GM23338 (cell line): ENCODE results near the gene CLNK. TPM values are rescaled to one million over a fixed set of nuclear protein-coding genes. Genes with fewer than 3 reads are reported as not detected.

Source experiments
- ATAC-seq: fragments of 200-7000 bp; cut with Tn5 transposase; 3 replicates; pipeline ENCODE4 v1.9.1; 2020
- DNase-seq: peaks from one replicate; pipeline ENCODE4 v3.0.0-alpha.2; 2015; ENCODE audit warnings: low spot score
- H2AFZ ChIP-seq: fragments of 200-600 bp; sonication (generic); 2 replicates; pipeline ENCODE4 v1.8.0; 2016; ENCODE audit warnings: antibody characterized with exemption, mild to moderate bottlenecking, moderate library complexity
- H3F3A ChIP-seq: fragments of 200-600 bp; sonication (generic); replicated peaks from 2 replicates; pipeline ENCODE4 v1.8.0; 2017; ENCODE audit warnings: antibody characterized with exemption, mixed run types, low read depth
- H3K27ac ChIP-seq: fragments of 200-600 bp; sonication (generic); 2 replicates; pipeline ENCODE4 v1.6.1; 2016; ENCODE audit warnings: low read depth
- H3K27me3 ChIP-seq: fragments of 200-600 bp; sonication (generic); 2 replicates; pipeline ENCODE4 v1.8.0; 2016; ENCODE audit warnings: mild to moderate bottlenecking, mixed run types, moderate library complexity; ENCODE audit not compliant: insufficient read depth
- H3K36me3 ChIP-seq: fragments of 200-600 bp; sonication (generic); 2 replicates; pipeline ENCODE4 v1.8.0; 2016; ENCODE audit warnings: mild to moderate bottlenecking; ENCODE audit not compliant: insufficient read depth
- H3K4me1 ChIP-seq: fragments of 200-600 bp; sonication (generic); 2 replicates; pipeline ENCODE4 v1.8.0; 2016; ENCODE audit warnings: mild to moderate bottlenecking, moderate library complexity; ENCODE audit not compliant: insufficient read depth
- H3K4me2 ChIP-seq: fragments of 200-600 bp; sonication (generic); 2 replicates; pipeline ENCODE4 v1.7.1; 2017; ENCODE audit warnings: mixed run types
- H3K4me3 ChIP-seq: fragments of 200-600 bp; sonication (generic); 2 replicates; pipeline ENCODE4 v1.6.1; 2016; ENCODE audit warnings: mixed run types
- H3K79me2 ChIP-seq: fragments of 200-600 bp; sonication (generic); replicated peaks from 2 replicates; pipeline ENCODE4 v1.8.0; 2017; ENCODE audit warnings: mild to moderate bottlenecking; ENCODE audit not compliant: insufficient read depth
- H3K9me2 ChIP-seq: fragments of 200-600 bp; sonication (generic); 2 replicates; pipeline ENCODE4 v1.8.0; 2017; ENCODE audit not compliant: insufficient read depth
- H4K20me1 ChIP-seq: fragments of 200-600 bp; sonication (generic); replicated peaks from 2 replicates; pipeline ENCODE4 v1.8.0; 2017; ENCODE audit warnings: mild to moderate bottlenecking; ENCODE audit not compliant: insufficient read depth
- H3K27ac Mint-ChIP-seq: 2 replicates; pipeline ENCODE4 v1.8.0; 2020; ENCODE audit warnings: inconsistent platforms, mild to moderate bottlenecking, moderate library complexity, mixed read lengths
- H3K27me3 Mint-ChIP-seq: 3 replicates; pipeline ENCODE4 v1.8.0; 2022; ENCODE audit warnings: low read depth, mild to moderate bottlenecking, moderate library complexity, mixed read lengths, inconsistent platforms; ENCODE audit not compliant: insufficient read depth, poor library complexity
- H3K36me3 Mint-ChIP-seq: 3 replicates; pipeline ENCODE4 v1.8.0; 2021; ENCODE audit warnings: low read depth, mild to moderate bottlenecking, inconsistent platforms, moderate library complexity, mixed read lengths
- H3K4me1 Mint-ChIP-seq: 3 replicates; pipeline ENCODE4 v1.8.0; 2020; ENCODE audit warnings: mild to moderate bottlenecking, inconsistent platforms, mixed read lengths
- H3K4me3 Mint-ChIP-seq: 3 replicates; pipeline ENCODE4 v1.8.0; 2021; ENCODE audit warnings: moderate library complexity, mild to moderate bottlenecking, inconsistent platforms, mixed read lengths
- H3K9me3 Mint-ChIP-seq: 3 replicates; pipeline ENCODE4 v1.8.0; 2020; ENCODE audit warnings: moderate library complexity, mild to moderate bottlenecking, inconsistent platforms, mixed read lengths
- CREB1 ChIP-seq: fragments of 250-450 bp; sonication (Bioruptor Pico); IDR thresholded peaks from 2 replicates; pipeline ENCODE4 v1.5.0; 2020; ENCODE audit warnings: low read depth, mild to moderate bottlenecking, moderate library complexity
- ETS1 ChIP-seq: IDR thresholded peaks from 2 replicates; pipeline ENCODE4 v1.6.1; 2016; ENCODE audit warnings: antibody characterized with exemption
- EZH2 ChIP-seq: fragments of 200-600 bp; sonication (generic); IDR thresholded peaks from one replicate; pipeline ENCODE4 v1.8.0; 2017; ENCODE audit warnings: antibody characterized with exemption, mild to moderate bottlenecking, low read depth; ENCODE audit not compliant: unreplicated experiment
- EZH2phosphoT487 ChIP-seq: fragments of 200-600 bp; sonication (generic); IDR thresholded peaks from one replicate; pipeline ENCODE4 v1.8.1; 2018; ENCODE audit warnings: antibody characterized with exemption; ENCODE audit not compliant: unreplicated experiment
- JUNB ChIP-seq: IDR thresholded peaks from one replicate; pipeline ENCODE4 v1.6.1; 2016; ENCODE audit warnings: antibody characterized with exemption; ENCODE audit not compliant: unreplicated experiment
- NANOG ChIP-seq: IDR thresholded peaks from 2 replicates; pipeline ENCODE4 v1.6.1; 2016; ENCODE audit warnings: antibody characterized with exemption, borderline replicate concordance
- POLR2AphosphoS5 ChIP-seq: IDR thresholded peaks from 2 replicates; pipeline ENCODE4 v1.6.1; 2016; ENCODE audit warnings: antibody characterized with exemption, low read depth
- STAT1 ChIP-seq: IDR thresholded peaks from one replicate; pipeline ENCODE4 v1.6.1; 2016; ENCODE audit warnings: antibody characterized with exemption; ENCODE audit not compliant: unreplicated experiment
- ZNF114 ChIP-seq: fragments of 250-450 bp; sonication (Bioruptor Pico); IDR thresholded peaks from 2 replicates; pipeline ENCODE4 v1.5.0; 2020; ENCODE audit warnings: mild to moderate bottlenecking, moderate library complexity
- ZNF331 ChIP-seq: fragments of 250-450 bp; sonication (Bioruptor Pico); IDR thresholded peaks from 2 replicates; pipeline ENCODE4 v1.5.0; 2020; ENCODE audit warnings: low read depth, mild to moderate bottlenecking, moderate library complexity
- polyA plus RNA-seq: library from polyadenylated mRNA; unstranded; fragments of >200 nt; fragmentation: Nextera tagmentation; extraction: Ambion mirVana; gene quantifications from 2 replicates; pipeline ENCODE4 v1.2.1, GENCODE V29; 2016
- total RNA-seq: library from RNA; depleted of rRNA; stranded (reverse); fragments of >200 nt; shearing (Covaris generic); gene quantifications from 2 replicates; pipeline ENCODE4 v1.2.3, GENCODE V29; 2014
- TF ChIP-seq, protein P1 (sequence below): fragments of 250-450 bp; sonication (Bioruptor Pico); IDR thresholded peaks from 2 replicates; pipeline ENCODE4 v1.5.0; 2020; ENCODE audit warnings: mild to moderate bottlenecking, moderate library complexity
- TF ChIP-seq, protein P2 (sequence below): IDR thresholded peaks from one replicate; pipeline ENCODE4 v1.6.1; 2018; ENCODE audit warnings: antibody characterized with exemption; ENCODE audit not compliant: unreplicated experiment

Gene CLNK
- total and polyA plus RNA-seq, 2 experiments from 2014 or later: not detected

GRCh38 chr4:10576236-10576635, 108.3 kb downstream of the CLNK start:
- Mint-ChIP-seq H3K4me1 (peaks cover 33% of the 10 kb centered on the region), H3K4me3 (no peak overlapping the region), H3K9me3 (no peaks in the 10 kb centered on the region), H3K27ac (no peak overlapping the region), H3K36me3 (no peaks in the 10 kb centered on the region), H3K27me3 (peaks cover 4% of the 10 kb centered on the region)
- DNase-seq (no peak), ATAC-seq (no peak)
- no peaks in the 10 kb centered on the region for H3K36me3 ChIP-seq
- no peak overlapping the region for H3K4me3 ChIP-seq
- H3K79me2 ChIP-seq: no peaks in the 10 kb centered on the region
- no peaks in the 10 kb centered on the region for H3F3A ChIP-seq
- peaks cover 11% of the 10 kb centered on the region for H3K9me2 ChIP-seq
- H3K27me3 ChIP-seq: no peaks in the 10 kb centered on the region
- H3K27ac ChIP-seq: no peak overlapping the region
- H2AFZ ChIP-seq: no peak overlapping the region
- H4K20me1 ChIP-seq: no peaks in the 10 kb centered on the region
- H3K4me1 ChIP-seq: peaks cover 21% of the 10 kb centered on the region; the same call in 1 of the 2 replicates
- no peak for TF ChIP-seq STAT1
- no peak for TF ChIP-seq EZH2
- H3K4me2 ChIP-seq: no peak overlapping the region

GRCh38 chr4:10575414-10575813, 109.2 kb downstream of the CLNK start:
- ATAC-seq (no peak), DNase-seq (no peak)
- Histone ChIP-seq H3K4me3 (no peak overlapping the region), H3K4me2 (no peak overlapping the region), H3K36me3 (no peaks in the 10 kb centered on the region), H2AFZ (no peak overlapping the region), H3K9me2 (peaks cover 11% of the 10 kb centered on the region), H3F3A (no peaks in the 10 kb centered on the region), H3K27me3 (no peaks in the 10 kb centered on the region), H3K4me1 (peaks cover 21% of the 10 kb centered on the region; the same call in 1 of the 2 replicates), H3K27ac (no peak overlapping the region), H3K79me2 (no peaks in the 10 kb centered on the region), H4K20me1 (no peaks in the 10 kb centered on the region)
- TF ChIP-seq POLR2AphosphoS5: no peak
- TF ChIP-seq STAT1: no peak
- TF ChIP-seq ETS1: no peak
- TF ChIP-seq EZH2phosphoT487: no peak
- TF ChIP-seq NANOG: no peak
- TF ChIP-seq, protein P1, sequence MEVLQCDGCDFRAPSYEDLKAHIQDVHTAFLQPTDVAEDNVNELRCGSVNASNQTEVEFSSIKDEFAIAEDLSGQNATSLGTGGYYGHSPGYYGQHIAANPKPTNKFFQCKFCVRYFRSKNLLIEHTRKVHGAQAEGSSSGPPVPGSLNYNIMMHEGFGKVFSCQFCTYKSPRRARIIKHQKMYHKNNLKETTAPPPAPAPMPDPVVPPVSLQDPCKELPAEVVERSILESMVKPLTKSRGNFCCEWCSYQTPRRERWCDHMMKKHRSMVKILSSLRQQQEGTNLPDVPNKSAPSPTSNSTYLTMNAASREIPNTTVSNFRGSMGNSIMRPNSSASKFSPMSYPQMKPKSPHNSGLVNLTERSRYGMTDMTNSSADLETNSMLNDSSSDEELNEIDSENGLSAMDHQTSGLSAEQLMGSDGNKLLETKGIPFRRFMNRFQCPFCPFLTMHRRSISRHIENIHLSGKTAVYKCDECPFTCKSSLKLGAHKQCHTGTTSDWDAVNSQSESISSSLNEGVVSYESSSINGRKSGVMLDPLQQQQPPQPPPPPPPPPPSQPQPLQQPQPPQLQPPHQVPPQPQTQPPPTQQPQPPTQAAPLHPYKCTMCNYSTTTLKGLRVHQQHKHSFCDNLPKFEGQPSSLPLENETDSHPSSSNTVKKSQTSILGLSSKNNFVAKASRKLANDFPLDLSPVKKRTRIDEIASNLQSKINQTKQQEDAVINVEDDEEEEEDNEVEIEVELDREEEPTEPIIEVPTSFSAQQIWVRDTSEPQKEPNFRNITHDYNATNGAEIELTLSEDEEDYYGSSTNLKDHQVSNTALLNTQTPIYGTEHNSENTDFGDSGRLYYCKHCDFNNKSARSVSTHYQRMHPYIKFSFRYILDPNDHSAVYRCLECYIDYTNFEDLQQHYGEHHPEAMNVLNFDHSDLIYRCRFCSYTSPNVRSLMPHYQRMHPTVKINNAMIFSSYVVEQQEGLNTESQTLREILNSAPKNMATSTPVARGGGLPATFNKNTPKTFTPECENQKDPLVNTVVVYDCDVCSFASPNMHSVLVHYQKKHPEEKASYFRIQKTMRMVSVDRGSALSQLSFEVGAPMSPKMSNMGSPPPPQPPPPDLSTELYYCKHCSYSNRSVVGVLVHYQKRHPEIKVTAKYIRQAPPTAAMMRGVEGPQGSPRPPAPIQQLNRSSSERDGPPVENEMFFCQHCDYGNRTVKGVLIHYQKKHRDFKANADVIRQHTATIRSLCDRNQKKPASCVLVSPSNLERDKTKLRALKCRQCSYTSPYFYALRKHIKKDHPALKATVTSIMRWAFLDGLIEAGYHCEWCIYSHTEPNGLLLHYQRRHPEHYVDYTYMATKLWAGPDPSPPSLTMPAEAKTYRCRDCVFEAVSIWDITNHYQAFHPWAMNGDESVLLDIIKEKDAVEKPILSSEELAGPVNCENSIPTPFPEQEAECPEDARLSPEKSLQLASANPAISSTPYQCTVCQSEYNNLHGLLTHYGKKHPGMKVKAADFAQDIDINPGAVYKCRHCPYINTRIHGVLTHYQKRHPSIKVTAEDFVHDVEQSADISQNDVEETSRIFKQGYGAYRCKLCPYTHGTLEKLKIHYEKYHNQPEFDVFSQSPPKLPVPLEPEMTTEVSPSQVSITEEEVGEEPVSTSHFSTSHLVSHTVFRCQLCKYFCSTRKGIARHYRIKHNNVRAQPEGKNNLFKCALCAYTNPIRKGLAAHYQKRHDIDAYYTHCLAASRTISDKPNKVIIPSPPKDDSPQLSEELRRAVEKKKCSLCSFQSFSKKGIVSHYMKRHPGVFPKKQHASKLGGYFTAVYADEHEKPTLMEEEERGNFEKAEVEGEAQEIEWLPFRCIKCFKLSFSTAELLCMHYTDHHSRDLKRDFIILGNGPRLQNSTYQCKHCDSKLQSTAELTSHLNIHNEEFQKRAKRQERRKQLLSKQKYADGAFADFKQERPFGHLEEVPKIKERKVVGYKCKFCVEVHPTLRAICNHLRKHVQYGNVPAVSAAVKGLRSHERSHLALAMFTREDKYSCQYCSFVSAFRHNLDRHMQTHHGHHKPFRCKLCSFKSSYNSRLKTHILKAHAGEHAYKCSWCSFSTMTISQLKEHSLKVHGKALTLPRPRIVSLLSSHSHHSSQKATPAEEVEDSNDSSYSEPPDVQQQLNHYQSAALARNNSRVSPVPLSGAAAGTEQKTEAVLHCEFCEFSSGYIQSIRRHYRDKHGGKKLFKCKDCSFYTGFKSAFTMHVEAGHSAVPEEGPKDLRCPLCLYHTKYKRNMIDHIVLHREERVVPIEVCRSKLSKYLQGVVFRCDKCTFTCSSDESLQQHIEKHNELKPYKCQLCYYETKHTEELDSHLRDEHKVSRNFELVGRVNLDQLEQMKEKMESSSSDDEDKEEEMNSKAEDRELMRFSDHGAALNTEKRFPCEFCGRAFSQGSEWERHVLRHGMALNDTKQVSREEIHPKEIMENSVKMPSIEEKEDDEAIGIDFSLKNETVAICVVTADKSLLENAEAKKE (CRISPR knock-in tag): no peak
- no peak for TF ChIP-seq ZNF114 (CRISPR knock-in tag)
- no peak for TF ChIP-seq CREB1 (CRISPR knock-in tag)
- TF ChIP-seq, protein P2, sequence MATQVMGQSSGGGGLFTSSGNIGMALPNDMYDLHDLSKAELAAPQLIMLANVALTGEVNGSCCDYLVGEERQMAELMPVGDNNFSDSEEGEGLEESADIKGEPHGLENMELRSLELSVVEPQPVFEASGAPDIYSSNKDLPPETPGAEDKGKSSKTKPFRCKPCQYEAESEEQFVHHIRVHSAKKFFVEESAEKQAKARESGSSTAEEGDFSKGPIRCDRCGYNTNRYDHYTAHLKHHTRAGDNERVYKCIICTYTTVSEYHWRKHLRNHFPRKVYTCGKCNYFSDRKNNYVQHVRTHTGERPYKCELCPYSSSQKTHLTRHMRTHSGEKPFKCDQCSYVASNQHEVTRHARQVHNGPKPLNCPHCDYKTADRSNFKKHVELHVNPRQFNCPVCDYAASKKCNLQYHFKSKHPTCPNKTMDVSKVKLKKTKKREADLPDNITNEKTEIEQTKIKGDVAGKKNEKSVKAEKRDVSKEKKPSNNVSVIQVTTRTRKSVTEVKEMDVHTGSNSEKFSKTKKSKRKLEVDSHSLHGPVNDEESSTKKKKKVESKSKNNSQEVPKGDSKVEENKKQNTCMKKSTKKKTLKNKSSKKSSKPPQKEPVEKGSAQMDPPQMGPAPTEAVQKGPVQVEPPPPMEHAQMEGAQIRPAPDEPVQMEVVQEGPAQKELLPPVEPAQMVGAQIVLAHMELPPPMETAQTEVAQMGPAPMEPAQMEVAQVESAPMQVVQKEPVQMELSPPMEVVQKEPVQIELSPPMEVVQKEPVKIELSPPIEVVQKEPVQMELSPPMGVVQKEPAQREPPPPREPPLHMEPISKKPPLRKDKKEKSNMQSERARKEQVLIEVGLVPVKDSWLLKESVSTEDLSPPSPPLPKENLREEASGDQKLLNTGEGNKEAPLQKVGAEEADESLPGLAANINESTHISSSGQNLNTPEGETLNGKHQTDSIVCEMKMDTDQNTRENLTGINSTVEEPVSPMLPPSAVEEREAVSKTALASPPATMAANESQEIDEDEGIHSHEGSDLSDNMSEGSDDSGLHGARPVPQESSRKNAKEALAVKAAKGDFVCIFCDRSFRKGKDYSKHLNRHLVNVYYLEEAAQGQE: no peak
- TF ChIP-seq ZNF331 (CRISPR knock-in tag): no peak
- no peak for TF ChIP-seq EZH2
- no peak for TF ChIP-seq JUNB
- Mint-ChIP-seq H3K4me3 (no peak overlapping the region), H3K9me3 (no peaks in the 10 kb centered on the region), H3K27me3 (peaks cover 4% of the 10 kb centered on the region), H3K4me1 (peaks cover 31% of the 10 kb centered on the region), H3K27ac (no peak overlapping the region), H3K36me3 (no peaks in the 10 kb centered on the region)
